Esophagus muscularis mucosa (tissue), 4 donors: ENCODE data around the gene GLCCI1. TPM values are rescaled to one million over a fixed set of nuclear protein-coding genes. Genes with fewer than 3 reads are reported as not detected.

Source experiments
- DNase-seq: peaks from one replicate; pipeline ENCODE4 v3.0.0-alpha.2; 2017; ENCODE audit errors: extremely low spot score
- H3K27ac ChIP-seq, 4 donors: fragments of 200-600 bp; sonication (generic); replicated peaks in 1 of 4; 1 replicate in 3 of 4; 2 replicates in 1 of 4; pipeline ENCODE4 v1.5.1; 2016 to 2019; ENCODE audit warnings: mild to moderate bottlenecking in 1 of 4
- H3K27me3 ChIP-seq, 4 donors: fragments of 200-600 bp; sonication (generic); one replicate each; pipeline versions ENCODE4 v1.5.1 to v1.6.0; 2016 to 2019
- H3K36me3 ChIP-seq, 4 donors: fragments of 200-600 bp; sonication (generic); one replicate each; pipeline ENCODE4 v1.5.1; 2016 to 2019
- H3K4me1 ChIP-seq, 4 donors: fragments of 200-600 bp; sonication (generic); one replicate each; pipeline ENCODE4 v1.5.1; 2016 to 2019
- H3K4me3 ChIP-seq, 4 donors: fragments of 200-600 bp; sonication (generic); 1 replicate in 2 of 4; 2 replicates in 2 of 4; pipeline ENCODE4 v1.5.1; 2016 to 2019; ENCODE audit warnings: mild to moderate bottlenecking in 4 of 4, moderate library complexity in 1 of 4
- H3K9me3 ChIP-seq, 4 donors: fragments of 200-600 bp; sonication (generic); 1 replicate in 3 of 4; 2 replicates in 1 of 4; pipeline ENCODE4 v1.5.1; 2016 to 2019
- CTCF ChIP-seq, 3 experiments: fragments of 200-600 bp in 2 of 3; fragments of 450-650 bp in 1 of 3; sonication (generic) in 2 of 3; IDR thresholded peaks; one replicate each; pipeline ENCODE4 v1.5.1; 2017 to 2019; ENCODE audit warnings: antibody characterized with exemption in 3 of 3, mild to moderate bottlenecking in 2 of 3, moderate library complexity in 1 of 3
- EP300 ChIP-seq: sonication (generic); formaldehyde crosslinking; IDR thresholded peaks from one replicate; pipeline ENCODE4 v1.6.1; 2017; ENCODE audit warnings: antibody characterized with exemption
- POLR2A ChIP-seq: fragments of 450-650 bp; IDR thresholded peaks from one replicate; pipeline ENCODE4 v1.6.1; 2017; ENCODE audit warnings: antibody characterized with exemption, moderate library complexity, mild to moderate bottlenecking, low read depth
- POLR2AphosphoS5 ChIP-seq, 2 donors: sonication (generic); formaldehyde crosslinking; IDR thresholded peaks; one replicate each; pipeline ENCODE4 v1.6.1; 2017; ENCODE audit warnings: antibody characterized with exemption in 2 of 2
- whole genome bisulfite sequencing: methylation state at CpG from one replicate; pipeline ENCODE4 v1.1.5; 2018; 5-methylcytosine and 5-hydroxymethylcytosine counted together
- intact Hi-C: fragments of 100-400 bp; cut with DNase I; formaldehyde crosslinking; loops from one replicate; pipeline ENCODE4 v1.15.1; 2023
- total RNA-seq, 4 donors: library from RNA; depleted of rRNA; stranded (reverse); fragments of >200 nt; gene quantifications; one replicate each; pipeline versions ENCODE4 v1.1.0 to v1.2.1, GENCODE V29; 2016

The GLCCI1 gene
- total RNA-seq, 4 donors from 2014 or later: 2.8 to 8.3 (median 4.8) TPM

- peaks cover 0 to 4% (median 0%) of the 10 kb centered on the region in 4 donors for H3K36me3 ChIP-seq
- no peaks in the 10 kb centered on the region for H3K9me3 ChIP-seq
- no peak overlapping the region for H3K27ac ChIP-seq
- no peaks in the 10 kb centered on the region for H3K27me3 ChIP-seq
- WGBS: 88% methylated on average over 1 of the region's 1 CpG
- no peak for DNase-seq
- H3K4me3 ChIP-seq: no peak overlapping the region
- TF ChIP-seq POLR2A (no peak), CTCF (IDR thresholded peaks at IDR 0.05) (no peak), POLR2AphosphoS5 (IDR thresholded peaks at IDR 0.05) (no peak), EP300 (no peak)
- intact Hi-C loops: no loop called here
- H3K4me1 ChIP-seq: peaks cover 0 to 2% (median 0%) of the 10 kb centered on the region in 4 donors
Observed at GRCh38 chr7:8015100-8015745, 46.6 kb downstream of the GLCCI1 start.

GRCh38 chr7:8015746-8016120 lies 47.1 kb downstream of the GLCCI1 start:
- no peaks in the 10 kb centered on the region for H3K9me3 ChIP-seq
- intact Hi-C loops: no loop called here
- peaks cover 0 to 4% (median 0%) of the 10 kb centered on the region in 4 donors for H3K36me3 ChIP-seq
- H3K27me3 ChIP-seq: no peaks in the 10 kb centered on the region
- no peak overlapping the region for H3K27ac ChIP-seq
- 97% methylated on average over 4 of the region's 4 CpGs for WGBS
- no peak for TF ChIP-seq EP300
- TF ChIP-seq POLR2AphosphoS5 (IDR thresholded peaks at IDR 0.05): no peak
- no peak for TF ChIP-seq POLR2A
- no peak overlapping the region for H3K4me3 ChIP-seq
- DNase-seq: no peak
- no peaks in the 10 kb centered on the region for H3K4me1 ChIP-seq

- intact Hi-C loops: no loop called here
- Histone ChIP-seq H3K4me1 (no peaks in the 10 kb centered on the region), H3K27ac (no peak overlapping the region), H3K4me3 (no peak overlapping the region), H3K27me3 (no peaks in the 10 kb centered on the region), H3K9me3 (no peaks in the 10 kb centered on the region), H3K36me3 (peaks cover 0 to 1% (median 0%) of the 10 kb centered on the region in 4 donors)
- WGBS: 90% methylated on average over 1 of the region's 1 CpG
- no peak for DNase-seq
- TF ChIP-seq CTCF (IDR thresholded peaks at IDR 0.05) (no peak), POLR2AphosphoS5 (IDR thresholded peaks at IDR 0.05) (no peak), POLR2A (no peak), EP300 (no peak)
Observed at GRCh38 chr7:8017423-8017822, 48.8 kb downstream of the GLCCI1 start.

- 92% methylated on average over 1 of the region's 1 CpG for WGBS
- H3K27me3 ChIP-seq: no peaks in the 10 kb centered on the region
- no peak overlapping the region for H3K4me3 ChIP-seq
- intact Hi-C loops: no loop called here
- H3K9me3 ChIP-seq: no peaks in the 10 kb centered on the region
- peaks cover 0 to 9% (median 1%) of the 10 kb centered on the region in 4 donors for H3K36me3 ChIP-seq
- TF ChIP-seq POLR2AphosphoS5 (IDR thresholded peaks at IDR 0.05) (no peak), CTCF (IDR thresholded peaks at IDR 0.05) (no peak), POLR2A (no peak), EP300 (no peak)
- no peak overlapping the region for H3K27ac ChIP-seq
- DNase-seq: no peak
- H3K4me1 ChIP-seq: no peaks in the 10 kb centered on the region
Observed at GRCh38 chr7:8018961-8019360, 50.4 kb downstream of the GLCCI1 start.

- no peaks in the 10 kb centered on the region for H3K9me3 ChIP-seq
- no peaks in the 10 kb centered on the region for H3K27me3 ChIP-seq
- H3K27ac ChIP-seq: no peak overlapping the region
- intact Hi-C loops: no loop called here
- 44% methylated on average over 1 of the region's 1 CpG for WGBS
- no peak for DNase-seq
- H3K4me1 ChIP-seq: no peaks in the 10 kb centered on the region
- H3K36me3 ChIP-seq: peaks cover 0 to 20% (median 7%) of the 10 kb centered on the region in 4 donors
- H3K4me3 ChIP-seq: no peak overlapping the region
- TF ChIP-seq POLR2AphosphoS5 (IDR thresholded peaks at IDR 0.05) (no peak), CTCF (IDR thresholded peaks at IDR 0.05) (no peak), EP300 (no peak), POLR2A (no peak)
Observed at GRCh38 chr7:8022628-8023027, 54.0 kb downstream of the GLCCI1 start.
